Esophagus muscularis mucosa (tissue), 4 donors: ENCODE data around the gene RGMA. TPM values are rescaled to one million over a fixed set of nuclear protein-coding genes. Genes with fewer than 3 reads are reported as not detected.

Experiments
- DNase-seq: peaks from one replicate; pipeline ENCODE4 v3.0.0-alpha.2; 2017; ENCODE audit errors: extremely low spot score
- H3K27ac ChIP-seq, 4 donors: fragments of 200-600 bp; sonication (generic); replicated peaks in 1 of 4; 1 replicate in 3 of 4; 2 replicates in 1 of 4; pipeline ENCODE4 v1.5.1; 2016 to 2019; ENCODE audit warnings: mild to moderate bottlenecking in 1 of 4
- H3K27me3 ChIP-seq, 4 donors: fragments of 200-600 bp; sonication (generic); one replicate each; pipeline versions ENCODE4 v1.5.1 to v1.6.0; 2016 to 2019
- H3K36me3 ChIP-seq, 4 donors: fragments of 200-600 bp; sonication (generic); one replicate each; pipeline ENCODE4 v1.5.1; 2016 to 2019
- H3K4me1 ChIP-seq, 4 donors: fragments of 200-600 bp; sonication (generic); one replicate each; pipeline ENCODE4 v1.5.1; 2016 to 2019
- H3K4me3 ChIP-seq, 4 donors: fragments of 200-600 bp; sonication (generic); 1 replicate in 2 of 4; 2 replicates in 2 of 4; pipeline ENCODE4 v1.5.1; 2016 to 2019; ENCODE audit warnings: mild to moderate bottlenecking in 4 of 4, moderate library complexity in 1 of 4
- H3K9me3 ChIP-seq, 4 donors: fragments of 200-600 bp; sonication (generic); 1 replicate in 3 of 4; 2 replicates in 1 of 4; pipeline ENCODE4 v1.5.1; 2016 to 2019
- CTCF ChIP-seq, 3 experiments: fragments of 200-600 bp in 2 of 3; fragments of 450-650 bp in 1 of 3; sonication (generic) in 2 of 3; IDR thresholded peaks; one replicate each; pipeline ENCODE4 v1.5.1; 2017 to 2019; ENCODE audit warnings: antibody characterized with exemption in 3 of 3, mild to moderate bottlenecking in 2 of 3, moderate library complexity in 1 of 3
- EP300 ChIP-seq: sonication (generic); formaldehyde crosslinking; IDR thresholded peaks from one replicate; pipeline ENCODE4 v1.6.1; 2017; ENCODE audit warnings: antibody characterized with exemption
- POLR2A ChIP-seq: fragments of 450-650 bp; IDR thresholded peaks from one replicate; pipeline ENCODE4 v1.6.1; 2017; ENCODE audit warnings: antibody characterized with exemption, moderate library complexity, mild to moderate bottlenecking, low read depth
- POLR2AphosphoS5 ChIP-seq, 2 donors: sonication (generic); formaldehyde crosslinking; IDR thresholded peaks; one replicate each; pipeline ENCODE4 v1.6.1; 2017; ENCODE audit warnings: antibody characterized with exemption in 2 of 2
- WGBS: methylation state at CpG from one replicate; pipeline ENCODE4 v1.1.5; 2018; 5-methylcytosine and 5-hydroxymethylcytosine counted together
- intact Hi-C: fragments of 100-400 bp; cut with DNase I; formaldehyde crosslinking; loops from one replicate; pipeline ENCODE4 v1.15.1; 2023
- total RNA-seq, 4 donors: library from RNA; depleted of rRNA; stranded (reverse); fragments of >200 nt; gene quantifications; one replicate each; pipeline versions ENCODE4 v1.1.0 to v1.2.1, GENCODE V29; 2016

RGMA gene
- total RNA-seq, 4 donors from 2014 or later, result 101 to 312 (median 188) TPM

- 89% methylated on average over 5 of the region's 5 CpGs for WGBS
- TF ChIP-seq EP300, result no peak
- no peak for TF ChIP-seq POLR2AphosphoS5 (IDR thresholded peaks at IDR 0.05)
- Histone ChIP-seq H3K4me1 (no peaks in the 10 kb centered on the region), H3K27ac (no peak overlapping the region), H3K36me3 (no peaks in the 10 kb centered on the region), H3K4me3 (no peak overlapping the region), H3K27me3 (peaks cover 0 to 6% (median 0%) of the 10 kb centered on the region in 4 donors), H3K9me3 (no peaks in the 10 kb centered on the region)
- no peak for DNase-seq
- intact Hi-C loops, result loop anchor here (10.0 kb wide), 1 partner anchor 163 kb away; no protein-coding TSS in a partner anchor
Observed at GRCh38 chr15:93111451-93111850, 22.4 kb upstream of the RGMA start.

GRCh38 chr15:93110502-93111040, 21.6 kb upstream of the RGMA start:
- TF ChIP-seq POLR2AphosphoS5 (IDR thresholded peaks at IDR 0.05), result no peak
- TF ChIP-seq POLR2A, result no peak
- TF ChIP-seq CTCF (IDR thresholded peaks at IDR 0.05), result no peak
- TF ChIP-seq EP300, result no peak
- Histone ChIP-seq H3K9me3 (no peaks in the 10 kb centered on the region), H3K4me1 (no peaks in the 10 kb centered on the region), H3K36me3 (no peaks in the 10 kb centered on the region), H3K4me3 (no peak overlapping the region), H3K27me3 (peaks cover 0 to 6% (median 0%) of the 10 kb centered on the region in 4 donors), H3K27ac (no peak overlapping the region)
- DNase-seq, result no peak
- 84% methylated on average over 5 of the region's 5 CpGs for WGBS
- intact Hi-C loops, result loop anchor here (10.0 kb wide), 1 partner anchor 164 kb away; no protein-coding TSS in a partner anchor

GRCh38 chr15:93109336-93110102, 20.5 kb upstream of the RGMA start:
- TF ChIP-seq CTCF (IDR thresholded peaks at IDR 0.05) (no peak), EP300 (no peak), POLR2A (no peak), POLR2AphosphoS5 (IDR thresholded peaks at IDR 0.05) (no peak)
- H3K4me1 ChIP-seq, result no peaks in the 10 kb centered on the region
- no peak overlapping the region for H3K27ac ChIP-seq
- H3K27me3 ChIP-seq, result peaks cover 0 to 6% (median 0%) of the 10 kb centered on the region in 4 donors
- WGBS, result 70% methylated on average over 44 of the region's 46 CpGs
- no peaks in the 10 kb centered on the region for H3K9me3 ChIP-seq
- DNase-seq, result no peak
- no peaks in the 10 kb centered on the region for H3K36me3 ChIP-seq
- H3K4me3 ChIP-seq, result no peak overlapping the region
- intact Hi-C loops, result loop anchor here (10.0 kb wide), 1 partner anchor 165 kb away; no protein-coding TSS in a partner anchor

- no peaks in the 10 kb centered on the region for H3K36me3 ChIP-seq
- H3K4me1 ChIP-seq, result no peaks in the 10 kb centered on the region
- H3K27ac ChIP-seq, result no peak overlapping the region
- H3K9me3 ChIP-seq, result peaks cover 0 to 10% (median 4%) of the 10 kb centered on the region in 4 donors
- intact Hi-C loops, result no loop called here
- no peak overlapping the region for H3K4me3 ChIP-seq
- 91% methylated on average over 2 of the region's 2 CpGs for WGBS
- TF ChIP-seq POLR2AphosphoS5 (IDR thresholded peaks at IDR 0.05) (no peak), POLR2A (no peak), CTCF (IDR thresholded peaks at IDR 0.05) (no peak), EP300 (no peak)
- DNase-seq, result no peak
- H3K27me3 ChIP-seq, result peaks cover 0 to 6% (median 0%) of the 10 kb centered on the region in 4 donors
Observed at GRCh38 chr15:93107646-93108045, 18.6 kb upstream of the RGMA start.

GRCh38 chr15:93105485-93105884, 16.5 kb upstream of the RGMA start:
- WGBS, result 76% methylated on average over 2 of the region's 2 CpGs
- H3K27ac ChIP-seq, result no peak overlapping the region
- intact Hi-C loops, result no loop called here
- TF ChIP-seq POLR2A, result no peak
- TF ChIP-seq EP300, result no peak
- no peak for TF ChIP-seq CTCF (IDR thresholded peaks at IDR 0.05)
- no peak for TF ChIP-seq POLR2AphosphoS5 (IDR thresholded peaks at IDR 0.05)
- DNase-seq, result no peak
- no peaks in the 10 kb centered on the region for H3K36me3 ChIP-seq
- peaks cover 0 to 14% (median 4%) of the 10 kb centered on the region in 4 donors for H3K9me3 ChIP-seq
- H3K4me1 ChIP-seq, result no peaks in the 10 kb centered on the region
- no peak overlapping the region for H3K4me3 ChIP-seq
- peaks cover 0 to 6% (median 0%) of the 10 kb centered on the region in 4 donors for H3K27me3 ChIP-seq
